H1 (cell line): ENCODE measurements around the gene MRM2. TPM values are rescaled to one million over a fixed set of nuclear protein-coding genes. Genes with fewer than 3 reads are reported as not detected.

ENCODE experiments used
- CTCF ChIA-PET: fragments of 300-600 bp; sonication (Branson Sonifier 250); formaldehyde crosslinking; loops from one replicate; lab custom pipeline; 2021; ENCODE audit not compliant: partially characterized antibody; lab: Charles Lee
- POLR2A ChIA-PET: fragments of 300-600 bp; sonication (Branson Sonifier 250); formaldehyde crosslinking; loops from one replicate; lab custom pipeline; 2021; ENCODE audit warnings: inconsistent platforms; ENCODE audit not compliant: partially characterized antibody; lab: Charles Lee
- DNase-seq, 2 experiments: peaks; one replicate each; pipeline versions ENCODE4 v3.0.0 to v3.0.0-alpha.2; 2010 to 2022; ENCODE audit warnings: low spot score in 2 of 2, low read depth in 1 of 2, mixed read lengths in 1 of 2
- FAIRE-seq: peaks from 2 replicates; lab custom pipeline; 2011; peaks lifted over from hg19 to GRCh38; lab: Jason Lieb, UNC
- H2AFZ ChIP-seq: 2 replicates; pipeline ENCODE4 v1.8.1; 2012; ENCODE audit warnings: low read length, inconsistent platforms
- H2AK5ac ChIP-seq: 2 replicates; pipeline ENCODE4 v1.6.1; 2013; ENCODE audit warnings: low read depth, low read length
- H2BK120ac ChIP-seq: replicated peaks from 2 replicates; pipeline ENCODE3; 2013; ENCODE audit warnings: low read depth, low read length, inconsistent platforms
- H2BK12ac ChIP-seq: 2 replicates; pipeline ENCODE4 v1.6.1; 2013; ENCODE audit warnings: low read depth, low read length
- H2BK15ac ChIP-seq: 2 replicates; pipeline ENCODE4 v1.6.1; 2013; ENCODE audit warnings: low read length
- H2BK20ac ChIP-seq: 2 replicates; pipeline ENCODE4 v1.6.1; 2013; ENCODE audit warnings: low read length
- H2BK5ac ChIP-seq: 2 replicates; pipeline ENCODE4 v1.6.1; 2013; ENCODE audit warnings: low read depth, low read length
- H3K14ac ChIP-seq: 2 replicates; pipeline ENCODE4 v1.6.1; 2013; ENCODE audit warnings: inconsistent platforms; ENCODE audit not compliant: insufficient read length
- H3K18ac ChIP-seq: 2 replicates; pipeline ENCODE4 v1.6.1; 2013; ENCODE audit warnings: low read length; ENCODE audit errors: extremely low read depth
- H3K23ac ChIP-seq: 2 replicates; pipeline ENCODE4 v1.6.1; 2013; ENCODE audit warnings: inconsistent platforms; ENCODE audit not compliant: insufficient read length
- H3K23me2 ChIP-seq: 2 replicates; pipeline ENCODE4 v1.6.1; 2013; ENCODE audit warnings: low read depth, low read length
- H3K27ac ChIP-seq: 2 replicates; pipeline ENCODE4 v1.6.1; 2011; ENCODE audit warnings: low read depth, low read length, inconsistent platforms
- H3K27me3 ChIP-seq, 4 experiments: replicated peaks in 1 of 4; 1 replicate in 1 of 4; 2 replicates in 3 of 4; pipeline versions ENCODE4 v1.6.1 to v1.8.1; 2011 to 2013; ENCODE audit warnings: low read length in 3 of 4, mild to moderate bottlenecking in 3 of 4, inconsistent platforms in 2 of 4, mixed read lengths in 2 of 4, moderate library complexity in 1 of 4; ENCODE audit not compliant: control insufficient read depth in 3 of 4, insufficient read depth in 3 of 4; ENCODE audit errors: extremely low read depth in 1 of 4
- H3K36me3 ChIP-seq, 4 experiments: 2 replicates each; pipeline versions ENCODE4 v1.6.1 to v1.8.1; 2011 to 2013; ENCODE audit warnings: mild to moderate bottlenecking in 4 of 4, low read length in 3 of 4, moderate library complexity in 2 of 4, control low read depth in 1 of 4, inconsistent platforms in 1 of 4; ENCODE audit not compliant: insufficient read depth in 4 of 4, control insufficient read depth in 2 of 4
- H3K4ac ChIP-seq: replicated peaks from 2 replicates; pipeline ENCODE3; 2013; ENCODE audit warnings: low read length, low read depth, mixed read lengths, inconsistent platforms; ENCODE audit not compliant: insufficient read length
- H3K4me1 ChIP-seq, 4 experiments: replicated peaks in 1 of 4; 1 replicate in 1 of 4; 2 replicates in 3 of 4; pipeline versions ENCODE4 v1.6.1 to v1.8.1; 2011 to 2013; ENCODE audit warnings: low read length in 3 of 4, inconsistent platforms in 2 of 4, mixed read lengths in 1 of 4; ENCODE audit not compliant: insufficient read depth in 4 of 4, control insufficient read depth in 3 of 4
- H3K4me2 ChIP-seq, 2 experiments: 2 replicates each; pipeline versions ENCODE4 v1.6.1 to v1.8.1; 2011 to 2013; ENCODE audit warnings: low read depth in 2 of 2, low read length in 2 of 2, control low read depth in 1 of 2, inconsistent platforms in 1 of 2, mild to moderate bottlenecking in 1 of 2; ENCODE audit not compliant: insufficient read depth in 1 of 2
- H3K4me3 ChIP-seq, 4 experiments: fragments of 200-600, 300-600 bp in 1 of 4; sonication (generic), shearing (Covaris generic), sonication (Bioruptor Twin) in 1 of 4; 2 replicates each; pipeline versions ENCODE4 v1.5.1 to v1.8.1; 2011 to 2016; ENCODE audit warnings: low read length in 4 of 4, low read depth in 3 of 4, control low read depth in 2 of 4, inconsistent platforms in 2 of 4, mild to moderate bottlenecking in 2 of 4, mixed read lengths in 1 of 4, moderate library complexity in 1 of 4; ENCODE audit not compliant: insufficient read depth in 2 of 4; ENCODE audit errors: extremely low read depth in 1 of 4
- H3K56ac ChIP-seq: replicated peaks from 2 replicates; pipeline ENCODE3; 2013; ENCODE audit warnings: low read depth, mild to moderate bottlenecking, mixed read lengths, low read length, inconsistent platforms; ENCODE audit not compliant: insufficient read length
- H3K79me1 ChIP-seq: 2 replicates; pipeline ENCODE4 v1.6.1; 2013; ENCODE audit warnings: low read depth, low read length, control low read depth
- H3K79me2 ChIP-seq, 2 experiments: 2 replicates each; pipeline versions ENCODE4 v1.6.1 to v1.8.1; 2012 to 2013; ENCODE audit warnings: low read length in 2 of 2, mild to moderate bottlenecking in 2 of 2, inconsistent platforms in 1 of 2; ENCODE audit not compliant: insufficient read depth in 2 of 2, control insufficient read depth in 1 of 2
- H3K9ac ChIP-seq, 4 experiments: replicated peaks in 1 of 4; 1 replicate in 1 of 4; 2 replicates in 3 of 4; pipeline versions ENCODE4 v1.6.1 to v1.8.1; 2011 to 2013; ENCODE audit warnings: low read depth in 3 of 4, low read length in 3 of 4, control low read depth in 2 of 4, mild to moderate bottlenecking in 2 of 4, moderate library complexity in 2 of 4, inconsistent platforms in 1 of 4; ENCODE audit errors: extremely low read depth in 1 of 4
- H3K9me3 ChIP-seq, 2 experiments: 2 replicates each; pipeline versions ENCODE4 v1.6.1 to v1.8.1; 2012 to 2013; ENCODE audit warnings: mild to moderate bottlenecking in 2 of 2, moderate library complexity in 2 of 2, control low read depth in 1 of 2, inconsistent platforms in 1 of 2, low read depth in 1 of 2, low read length in 1 of 2, mixed read lengths in 1 of 2; ENCODE audit not compliant: insufficient read depth in 2 of 2
- H4K20me1 ChIP-seq, 2 experiments: replicated peaks in 1 of 2; 2 replicates each; pipeline versions ENCODE3 to v1.8.1; 2011 to 2013; ENCODE audit warnings: inconsistent platforms in 2 of 2, low read length in 2 of 2, mild to moderate bottlenecking in 1 of 2; ENCODE audit not compliant: insufficient read depth in 2 of 2, control insufficient read depth in 1 of 2
- H4K5ac ChIP-seq: 2 replicates; pipeline ENCODE4 v1.6.1; 2013; ENCODE audit warnings: low read length, low read depth, mixed read lengths, inconsistent platforms; ENCODE audit not compliant: insufficient read length
- H4K8ac ChIP-seq: 2 replicates; pipeline ENCODE4 v1.8.0; 2013; ENCODE audit warnings: mild to moderate bottlenecking, moderate library complexity, low read length, inconsistent platforms; ENCODE audit not compliant: insufficient read depth; ENCODE audit errors: extremely low read depth
- H4K91ac ChIP-seq: replicated peaks from 2 replicates; pipeline ENCODE3; 2013; ENCODE audit warnings: low read length, mixed read lengths, inconsistent platforms; ENCODE audit not compliant: insufficient read length
- POU5F1 ChIP-seq: IDR thresholded peaks from 2 replicates; pipeline ENCODE4 v1.6.1; 2011; ENCODE audit warnings: low read depth, mild to moderate bottlenecking, low read length, moderate library complexity
- SAP30 ChIP-seq: fragments of 300-600 bp; sonication (generic); IDR thresholded peaks from 2 replicates; pipeline ENCODE4 v1.7.1; 2012; ENCODE audit warnings: low read length, moderate library complexity, mild to moderate bottlenecking, inconsistent platforms; ENCODE audit not compliant: insufficient read depth, insufficient replicate concordance
- SIRT6 ChIP-seq: IDR thresholded peaks from one replicate; pipeline ENCODE4 v1.7.1; 2012; ENCODE audit warnings: low read length, inconsistent platforms
- SRF ChIP-seq: IDR thresholded peaks from 2 replicates; pipeline ENCODE4 v1.6.1; 2011; ENCODE audit warnings: mild to moderate bottlenecking, low read depth, low read length, moderate library complexity
- TEAD4 ChIP-seq: IDR thresholded peaks from 2 replicates; pipeline ENCODE4 v1.6.1; 2012; ENCODE audit warnings: low read depth, low read length, inconsistent platforms, mixed read lengths
- WGBS, 2 experiments: shearing (Covaris generic) in 1 of 2; methylation state at CpG; one replicate each; pipeline versions ENCODE4 v1.1.6 to v1.1.7; 2013 to 2015; ENCODE audit warnings: low lambda C conversion rate in 2 of 2, mixed read lengths in 2 of 2, inconsistent platforms in 1 of 2, low coverage in 1 of 2, missing lambda C conversion rate in 1 of 2; ENCODE audit not compliant: insufficient replicate concordance in 2 of 2, insufficient coverage in 1 of 2, insufficient read length in 1 of 2; ENCODE audit errors: extremely low coverage in 1 of 2, missing lambda C conversion rate in 1 of 2; 5-methylcytosine and 5-hydroxymethylcytosine counted together
- polyA plus RNA-seq, 7 experiments: library from polyadenylated mRNA; depleted of rRNA in 3 of 7; stranded (reverse) in 5 of 7; unstranded in 2 of 7; fragments of >200 nt in 5 of 7; fragments of 200-250 nt in 2 of 7; gene quantifications; 1 replicate in 5 of 7; 2 replicates in 1 of 7; 4 replicates in 1 of 7; pipeline versions ENCODE4 v1.2.1 to v1.2.3, GENCODE V29; 2011 to 2013; ENCODE audit warnings: missing spikeins in 2 of 7, mixed read lengths in 2 of 7
- total RNA-seq: library from RNA; stranded (reverse); fragmentation: NEBNext Ultra II Directional; extraction: Animal tissue kit (Norgen Biotek cat#: 25700); gene quantifications from 2 replicates; pipeline ENCODE4 v1.2.1, GENCODE V29; 2021

The MRM2 gene
- total and polyA plus RNA-seq, 2 of the 8 experiments (the other 6 are each of a cell fraction or from before 2014, with no cell fraction given): 17.2 to 38.6 TPM

- no peak overlapping the region for H3K9ac ChIP-seq
- ChIA-PET POLR2A (no interaction called here), CTCF (interaction anchor here (0.6 to 1.3 kb wide), 3 partner anchors 13 to 135 kb away, joined by 3 to 4 read pairs (median 3); no protein-coding TSS in a partner anchor)
- no peaks in the 10 kb centered on the region for H3K79me2 ChIP-seq
- DNase-seq: no peak
- TF ChIP-seq TEAD4: no peak
- no peak for TF ChIP-seq SIRT6
- TF ChIP-seq POU5F1: no peak
- no peak for TF ChIP-seq SAP30
- TF ChIP-seq SRF: no peak
- no peak for FAIRE-seq
- H3K4me1 ChIP-seq: no peaks in the 10 kb centered on the region
- no peaks in the 10 kb centered on the region for H3K9me3 ChIP-seq
- no peak overlapping the region for H3K18ac ChIP-seq
- no peak overlapping the region for H3K23ac ChIP-seq
- H2BK20ac ChIP-seq: no peak overlapping the region
- H3K27ac ChIP-seq: no peak overlapping the region
- H2BK15ac ChIP-seq: no peak overlapping the region
- no peak overlapping the region for H3K14ac ChIP-seq
- H3K36me3 ChIP-seq: peaks cover 18 to 58% (median 48%) of the 10 kb centered on the region in 4 experiments; a peak in 7 of 8 replicates
- H4K8ac ChIP-seq: no peak overlapping the region
- no peak overlapping the region for H2BK12ac ChIP-seq
- no peak overlapping the region for H2AFZ ChIP-seq
- no peak overlapping the region for H4K91ac ChIP-seq
- H4K20me1 ChIP-seq: peaks cover 5 to 39% of the 10 kb centered on the region in 2 experiments
- H3K27me3 ChIP-seq: no peaks in the 10 kb centered on the region
- H2BK5ac ChIP-seq: no peak overlapping the region
- no peak overlapping the region for H3K4ac ChIP-seq
- no peak overlapping the region for H2AK5ac ChIP-seq
- H3K4me2 ChIP-seq: no peak overlapping the region
- no peak overlapping the region for H3K4me3 ChIP-seq
- WGBS, 2 experiments: 96% methylated on average over 15 of the region's 15 CpGs; no CpG with 5 or more reads in 1 of the 2 experiments
- H3K23me2 ChIP-seq: no peaks in the 10 kb centered on the region
- H4K5ac ChIP-seq: no peak overlapping the region
- H3K56ac ChIP-seq: no peak overlapping the region
- H3K79me1 ChIP-seq: no peaks in the 10 kb centered on the region; the same call in 1 of the 2 replicates
- H2BK120ac ChIP-seq: no peak overlapping the region
Observed at GRCh38 chr7:2213551-2214215, 28.3 kb downstream of the MRM2 start.
